Keratinocyte (primary cell): ENCODE results near the gene ZMIZ1.

Experiments
- CTCF ChIP-seq, 3 experiments: IDR thresholded peaks in 1 of 3; conservative IDR thresholded peaks in 1 of 3; optimal IDR thresholded peaks in 1 of 3; 2 replicates in 2 of 3; 3 replicates in 1 of 3; pipeline versions ENCODE3 to v1.5.1; 2011; ENCODE audit warnings: low read length in 3 of 3, mild to moderate bottlenecking in 3 of 3, moderate library complexity in 2 of 3, control low read depth in 1 of 3, inconsistent platforms in 1 of 3; ENCODE audit not compliant: insufficient read depth in 2 of 3; ENCODE audit errors: extremely low read depth in 1 of 3
- EZH2 ChIP-seq: IDR thresholded peaks from one replicate; pipeline ENCODE4 v1.6.1; 2012; ENCODE audit warnings: inconsistent platforms, mild to moderate bottlenecking, low read length, moderate library complexity

- TF ChIP-seq CTCF (optimal IDR thresholded peaks at IDR 0.05 in 1 of 3, IDR thresholded peaks at IDR 0.05 in 1 of 3, conservative IDR thresholded peaks at IDR 0.05 in 1 of 3; ENCODE audit: extremely low read depth in 1 of 3, insufficient read depth in 2 of 3, low read length in 3 of 3) (no peak), EZH2 (no peak)
Measured at GRCh38 chr10:79327090-79327457, 258.3 kb downstream of the ZMIZ1 start.
